ENCODE data around the gene ITIH3. TPM values are rescaled to one million over a fixed set of nuclear protein-coding genes. Genes with fewer than 3 reads are reported as not detected.
A peak's percentile ranks its signal among the peaks of the same experiment; 100 is the strongest.

The ITIH3 gene
- total and polyA plus RNA-seq, 7 donors: 0.14 to 2.3 (median 0.65) TPM; not detected in 3

DNA sequence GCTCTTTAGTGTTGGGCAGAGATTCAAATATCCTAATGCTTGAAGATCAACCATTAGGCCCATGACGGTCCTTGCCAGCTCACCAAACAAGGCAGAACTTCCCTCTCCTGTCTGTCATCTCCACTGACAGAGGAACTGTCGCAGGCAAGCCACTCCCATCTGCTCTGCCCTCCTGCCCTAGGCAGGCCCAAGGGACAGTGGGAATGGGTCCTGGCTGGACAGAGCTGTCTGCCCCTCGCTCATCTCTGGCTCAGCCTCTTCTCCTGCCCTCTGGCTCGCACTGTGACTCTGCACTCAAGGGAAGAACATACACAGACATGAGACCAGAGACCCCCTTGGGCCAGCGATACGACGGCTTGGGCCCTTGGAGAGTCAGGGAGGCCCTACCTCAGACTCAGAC, 47.8 kb downstream of the ITIH3 start:
- Histone ChIP-seq H3K4me1 (peaks cover 0 to 38% (median 28%) of the 10 kb centered on the region in 4 donors), H3K27me3 (no peaks in the 10 kb centered on the region), H3K4me3 (no peak overlapping the region), H3K36me3 (peaks cover under 1 to 64% (median 12%) of the 10 kb centered on the region in 4 donors), H3K27ac (peak overlapping the region in 1 of 4 donors; percentile 79), H3K9me3 (no peaks in the 10 kb centered on the region)
- no peak for TF ChIP-seq POLR2AphosphoS5 (IDR thresholded peaks at IDR 0.05)
- no peak for TF ChIP-seq EP300 (IDR thresholded peaks at IDR 0.05)
- TF ChIP-seq, protein P1, sequence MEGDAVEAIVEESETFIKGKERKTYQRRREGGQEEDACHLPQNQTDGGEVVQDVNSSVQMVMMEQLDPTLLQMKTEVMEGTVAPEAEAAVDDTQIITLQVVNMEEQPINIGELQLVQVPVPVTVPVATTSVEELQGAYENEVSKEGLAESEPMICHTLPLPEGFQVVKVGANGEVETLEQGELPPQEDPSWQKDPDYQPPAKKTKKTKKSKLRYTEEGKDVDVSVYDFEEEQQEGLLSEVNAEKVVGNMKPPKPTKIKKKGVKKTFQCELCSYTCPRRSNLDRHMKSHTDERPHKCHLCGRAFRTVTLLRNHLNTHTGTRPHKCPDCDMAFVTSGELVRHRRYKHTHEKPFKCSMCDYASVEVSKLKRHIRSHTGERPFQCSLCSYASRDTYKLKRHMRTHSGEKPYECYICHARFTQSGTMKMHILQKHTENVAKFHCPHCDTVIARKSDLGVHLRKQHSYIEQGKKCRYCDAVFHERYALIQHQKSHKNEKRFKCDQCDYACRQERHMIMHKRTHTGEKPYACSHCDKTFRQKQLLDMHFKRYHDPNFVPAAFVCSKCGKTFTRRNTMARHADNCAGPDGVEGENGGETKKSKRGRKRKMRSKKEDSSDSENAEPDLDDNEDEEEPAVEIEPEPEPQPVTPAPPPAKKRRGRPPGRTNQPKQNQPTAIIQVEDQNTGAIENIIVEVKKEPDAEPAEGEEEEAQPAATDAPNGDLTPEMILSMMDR (IDR thresholded peaks at IDR 0.05): no peak
- no peak for TF ChIP-seq POLR2A (IDR thresholded peaks at IDR 0.05)
- intact Hi-C loops (cut with DNase I): loop anchor here (10.0 kb wide), 1 partner anchor 92 kb away; no protein-coding TSS in a partner anchor
- WGBS, 2 donors: 78 to 88% methylated on average over 7 of the region's 7 CpGs
- DNase-seq: no peak

DNA sequence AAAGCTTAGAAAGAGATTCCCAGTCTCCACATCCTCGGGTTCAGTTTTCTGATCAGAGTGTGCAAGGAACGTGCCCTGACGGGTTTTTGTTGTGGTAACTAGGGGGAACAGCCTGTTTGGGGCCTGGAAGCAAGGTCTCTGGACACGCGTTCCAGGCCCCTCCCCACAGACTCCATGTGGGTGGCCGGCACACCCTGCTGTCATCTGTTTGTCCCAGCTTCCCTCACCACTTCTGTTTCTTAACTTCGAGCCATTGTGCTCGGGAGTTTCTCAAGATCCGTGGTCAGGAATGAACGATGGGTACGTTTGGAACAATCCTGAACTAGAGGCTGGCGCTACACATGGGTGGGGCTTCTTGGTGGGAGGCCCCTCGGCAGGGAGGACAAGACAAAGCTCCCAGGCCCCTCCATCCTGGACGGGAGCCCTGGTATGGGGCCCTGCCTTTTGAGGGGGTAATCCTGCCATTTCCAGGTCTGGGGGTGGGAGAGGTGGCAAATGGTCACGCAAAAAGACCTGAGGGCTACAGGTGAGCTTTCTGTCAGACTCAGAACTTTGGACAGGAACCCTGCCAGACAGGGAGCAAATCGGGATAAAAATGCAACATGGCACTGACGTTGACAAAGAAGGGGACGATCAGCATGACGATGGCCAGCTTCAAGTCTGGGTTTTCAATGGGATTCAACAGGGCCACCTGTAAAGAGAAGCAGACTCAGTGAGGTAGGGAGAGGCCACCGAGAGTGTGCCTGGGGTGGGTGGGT, 48.7 kb downstream of the ITIH3 start:
- intact Hi-C loops (cut with DNase I): loop anchor here (10.0 kb wide), 1 partner anchor 92 kb away; no protein-coding TSS in a partner anchor
- no peak for DNase-seq
- Histone ChIP-seq H3K36me3 (peaks cover 4 to 73% (median 14%) of the 10 kb centered on the region in 4 donors), H3K9me3 (no peaks in the 10 kb centered on the region), H3K4me3 (no peak overlapping the region), H3K27me3 (no peaks in the 10 kb centered on the region), H3K27ac (peak overlapping the region in 1 of 4 donors; percentile 79), H3K4me1 (peaks cover 0 to 39% (median 28%) of the 10 kb centered on the region in 4 donors)
- TF ChIP-seq, protein P1 (IDR thresholded peaks at IDR 0.05): no peak
- TF ChIP-seq POLR2AphosphoS5 (IDR thresholded peaks at IDR 0.05) (no peak), POLR2A (IDR thresholded peaks at IDR 0.05) (no peak), EP300 (IDR thresholded peaks at IDR 0.05) (no peak)
- 82 to 84% methylated on average over 20 of the region's 20 CpGs for WGBS, 2 donors

DNA sequence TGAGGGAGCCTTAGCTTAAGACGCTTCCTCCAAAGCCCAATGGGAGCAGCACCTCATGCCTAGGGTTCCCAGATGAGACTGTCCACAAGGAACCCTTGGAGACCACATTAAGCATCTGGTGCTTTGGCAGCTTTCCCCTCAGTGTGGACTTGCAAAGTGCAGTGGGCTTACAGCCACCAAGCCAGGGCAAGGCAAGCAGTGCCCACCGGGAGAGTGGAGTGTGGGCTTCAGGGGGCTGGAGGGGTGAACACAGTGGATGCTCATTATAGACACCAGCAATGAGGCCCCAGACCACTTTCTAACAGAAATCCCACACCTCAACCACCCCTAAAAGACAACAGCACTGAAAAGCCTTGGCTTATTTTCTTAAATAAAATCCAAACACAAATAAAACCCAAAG, 49.3 kb downstream of the ITIH3 start:
- Histone ChIP-seq H3K36me3 (peaks cover 4 to 74% (median 14%) of the 10 kb centered on the region in 4 donors), H3K4me3 (no peak overlapping the region), H3K9me3 (no peaks in the 10 kb centered on the region), H3K27ac (peak overlapping the region; percentile 67 to 79 (median 74)), H3K27me3 (no peaks in the 10 kb centered on the region), H3K4me1 (peaks cover 0 to 45% (median 30%) of the 10 kb centered on the region in 4 donors)
- TF ChIP-seq POLR2AphosphoS5 (IDR thresholded peaks at IDR 0.05) (no peak), POLR2A (IDR thresholded peaks at IDR 0.05) (no peak), EP300 (IDR thresholded peaks at IDR 0.05) (no peak)
- TF ChIP-seq, protein P1 (IDR thresholded peaks at IDR 0.05): no peak
- 86 to 95% methylated on average over 2 of the region's 2 CpGs for WGBS, 2 donors
- intact Hi-C loops (cut with DNase I): loop anchor here (10.0 kb wide), 1 partner anchor 91 kb away; no protein-coding TSS in a partner anchor
- DNase-seq: no peak

DNA sequence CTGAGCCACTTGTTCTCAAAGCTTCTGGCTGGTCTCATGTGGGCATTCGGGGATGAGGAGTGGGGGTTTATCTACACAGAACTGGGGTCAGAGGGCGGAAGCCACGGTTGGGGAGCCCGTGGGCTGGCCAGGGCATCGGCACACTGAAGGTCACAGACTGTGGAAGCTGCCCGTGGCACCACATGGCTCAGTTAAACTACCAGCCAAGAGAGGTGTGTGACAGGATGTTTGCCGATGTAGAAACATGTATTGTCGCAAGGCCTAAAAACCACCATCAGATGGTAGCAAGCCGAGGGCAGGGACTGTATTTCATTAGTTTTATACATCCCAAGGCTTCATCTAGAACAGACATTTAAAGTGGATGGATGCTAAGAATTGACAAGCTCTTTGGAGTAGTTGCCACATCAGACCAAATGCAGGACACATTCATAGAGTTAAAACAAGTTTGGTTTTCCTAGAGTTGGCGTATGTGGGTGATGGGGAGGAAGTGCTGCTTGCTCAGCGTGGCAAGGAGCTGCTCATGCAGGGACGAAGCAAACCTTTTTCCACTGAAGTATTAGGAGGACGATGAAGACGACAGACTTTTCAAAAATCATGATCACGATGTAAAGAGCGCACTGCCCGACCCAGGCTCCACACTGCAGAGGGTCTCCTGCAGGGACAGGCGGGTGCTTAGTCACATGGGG, 49.8 kb downstream of the ITIH3 start:
- DNase-seq: no peak
- peak overlapping the region; percentile 67 to 79 (median 74) for H3K27ac ChIP-seq

More for the DNA sequence above, 49.8 kb downstream of the ITIH3 start:
- H3K4me1 ChIP-seq: peaks cover 0 to 50% (median 30%) of the 10 kb centered on the region in 4 donors
- H3K4me3 ChIP-seq: no peak overlapping the region
- H3K9me3 ChIP-seq: no peaks in the 10 kb centered on the region
- TF ChIP-seq, protein P1 (IDR thresholded peaks at IDR 0.05): no peak
- no peak for TF ChIP-seq EP300 (IDR thresholded peaks at IDR 0.05)
- TF ChIP-seq POLR2AphosphoS5 (IDR thresholded peaks at IDR 0.05): no peak
- TF ChIP-seq POLR2A (IDR thresholded peaks at IDR 0.05): no peak
- H3K27me3 ChIP-seq: no peaks in the 10 kb centered on the region
- peaks cover 7 to 74% (median 16%) of the 10 kb centered on the region in 4 donors for H3K36me3 ChIP-seq
- 80 to 91% methylated on average over 18 of the region's 18 CpGs for WGBS, 2 donors
- intact Hi-C loops (cut with DNase I): loop anchor here (10.0 kb wide), 1 partner anchor 90 kb away; no protein-coding TSS in a partner anchor

All from sigmoid colon (tissue), 7 donors.